B cell (primary cell): ENCODE data around the gene CALN1. TPM values are rescaled to one million over a fixed set of nuclear protein-coding genes. Genes with fewer than 3 reads are reported as not detected.

ENCODE experiments used
- ATAC-seq: fragments of 200-7000 bp; cut with Tn5 transposase; one replicate; pipeline ENCODE4 v1.10.0; 2021; ENCODE audit warnings: low read depth, mild to moderate bottlenecking, moderate number of reproducible peaks, moderate library complexity
- CTCF ChIA-PET: fragments of 350-600 bp; sonication (Branson Sonifier 250); formaldehyde crosslinking; loops from one replicate; lab custom pipeline; 2021; ENCODE audit warnings: antibody characterized with exemption, inconsistent platforms; lab: Charles Lee
- POLR2A ChIA-PET: fragments of 350-600 bp; sonication (Branson Sonifier 250); formaldehyde crosslinking; loops from one replicate; lab custom pipeline; 2021; ENCODE audit warnings: antibody characterized with exemption; lab: Charles Lee
- DNase-seq: peaks from one replicate; pipeline ENCODE4 v3.0.0; 2013
- H2AFZ ChIP-seq: 2 replicates; pipeline ENCODE4 v1.6.1; 2012; ENCODE audit warnings: mild to moderate bottlenecking, low read depth, low read length; ENCODE audit not compliant: insufficient read depth, poor library complexity, severe bottlenecking
- H3K27ac ChIP-seq, 2 donors: 1 replicate in 1 of 2; 2 replicates in 1 of 2; pipeline ENCODE4 v1.5.1; 2012 to 2013; ENCODE audit warnings: low read length in 2 of 2, mild to moderate bottlenecking in 2 of 2, moderate library complexity in 1 of 2
- H3K27me3 ChIP-seq, 4 experiments: fragments of 200-600 bp in 1 of 4; sonication (generic) in 1 of 4; replicated peaks in 1 of 4; 1 replicate in 2 of 4; 2 replicates in 2 of 4; pipeline versions ENCODE4 v1.6.1 to v1.7.0; 2013 to 2016; ENCODE audit warnings: low read length in 3 of 4, mild to moderate bottlenecking in 2 of 4, mixed read lengths in 1 of 4, moderate library complexity in 1 of 4; ENCODE audit not compliant: insufficient read depth in 4 of 4, control insufficient read depth in 3 of 4; ENCODE audit errors: control extremely low read depth in 1 of 4
- H3K36me3 ChIP-seq, 2 experiments: replicated peaks in 1 of 2; 1 replicate in 1 of 2; 2 replicates in 1 of 2; pipeline versions ENCODE4 v1.6.1 to v1.7.1; 2013; ENCODE audit warnings: low read length in 1 of 2; ENCODE audit not compliant: insufficient read depth in 2 of 2, control insufficient read depth in 1 of 2; ENCODE audit errors: control extremely low read depth in 1 of 2, extremely low read depth in 1 of 2
- H3K4me1 ChIP-seq, 2 donors: fragments of 200-600 bp in 1 of 2; sonication (generic) in 1 of 2; 1 replicate in 1 of 2; 2 replicates in 1 of 2; pipeline versions ENCODE4 v1.5.1 to v1.6.1; 2013 to 2017; ENCODE audit warnings: low read length in 2 of 2; ENCODE audit not compliant: control insufficient read depth in 2 of 2, insufficient read depth in 2 of 2
- H3K4me2 ChIP-seq: replicated peaks from 2 replicates; pipeline ENCODE3; 2012; ENCODE audit warnings: mild to moderate bottlenecking, low read depth, low read length; ENCODE audit not compliant: poor library complexity, severe bottlenecking
- H3K4me3 ChIP-seq, 5 experiments: fragments of 200-600 bp in 1 of 5; sonication (generic) in 1 of 5; 1 replicate in 3 of 5; 2 replicates in 2 of 5; pipeline versions ENCODE4 v1.5.1 to v1.7.0; 2011 to 2016; ENCODE audit warnings: low read length in 4 of 5, mild to moderate bottlenecking in 4 of 5, low read depth in 2 of 5, control low read depth in 1 of 5, moderate library complexity in 1 of 5; ENCODE audit not compliant: insufficient read depth in 1 of 5; ENCODE audit errors: control extremely low read depth in 1 of 5, extremely low read depth in 1 of 5
- H3K79me2 ChIP-seq: fragments of 200-600 bp; sonication (generic); one replicate; pipeline ENCODE4 v1.6.0; 2016; ENCODE audit warnings: low read length; ENCODE audit not compliant: control insufficient read depth, insufficient read depth
- H3K9ac ChIP-seq: fragments of 200-600 bp; sonication (generic); 2 replicates; pipeline ENCODE4 v1.6.1; 2017; ENCODE audit warnings: mild to moderate bottlenecking, low read length, moderate library complexity
- H3K9me3 ChIP-seq, 3 donors: one replicate each; pipeline versions ENCODE4 v1.6.1 to v1.7.1; 2013; ENCODE audit warnings: low read length in 2 of 3; ENCODE audit not compliant: control insufficient read depth in 2 of 3, insufficient read depth in 1 of 3; ENCODE audit errors: control extremely low read depth in 1 of 3
- H4K20me1 ChIP-seq: 2 replicates; pipeline ENCODE4 v1.6.0; 2012; ENCODE audit warnings: mild to moderate bottlenecking, low read length; ENCODE audit not compliant: insufficient read depth, control insufficient read depth, poor library complexity, severe bottlenecking
- H3K27ac Mint-ChIP-seq: one replicate; pipeline ENCODE4 v1.8.0; 2021; ENCODE audit warnings: mixed read lengths
- H3K27me3 Mint-ChIP-seq: one replicate; pipeline ENCODE4 v1.8.0; 2021; ENCODE audit warnings: mixed read lengths
- H3K4me1 Mint-ChIP-seq: one replicate; pipeline ENCODE4 v1.8.0; 2021; ENCODE audit warnings: mixed read lengths
- H3K4me3 Mint-ChIP-seq: one replicate; pipeline ENCODE4 v1.8.0; 2021; ENCODE audit warnings: mixed read lengths
- H3K9me3 Mint-ChIP-seq: one replicate; pipeline ENCODE4 v1.8.0; 2022; ENCODE audit warnings: mixed read lengths; ENCODE audit not compliant: insufficient read depth
- EZH2 ChIP-seq: IDR thresholded peaks from 2 replicates; pipeline ENCODE4 v1.6.1; 2012; ENCODE audit warnings: borderline replicate concordance, low read depth, mild to moderate bottlenecking, moderate library complexity, low read length; ENCODE audit not compliant: insufficient read depth, poor library complexity, severe bottlenecking
- WGBS: methylation state at CpG from one replicate; pipeline ENCODE4 v1.1.5; 2013; ENCODE audit warnings: missing lambda C conversion rate; ENCODE audit not compliant: insufficient coverage; 5-methylcytosine and 5-hydroxymethylcytosine counted together
- intact Hi-C: fragments of 100-400 bp; cut with micrococcal nuclease; formaldehyde crosslinking; loops from one replicate; pipeline ENCODE4 v1.10.0; 2022
- polyA plus RNA-seq: library from polyadenylated mRNA; depleted of rRNA; stranded (reverse); fragments of >200 nt; gene quantifications from 2 replicates; pipeline ENCODE4 v1.2.3, GENCODE V29; 2012
- total RNA-seq, 2 donors: library from RNA; stranded (reverse); fragments of 120-200 nt in 1 of 2; gene quantifications; 1 replicate in 1 of 2; 2 replicates in 1 of 2; pipeline versions ENCODE4 v1.2.3 to v1.2.4, GENCODE V29; 2013 to 2022
- TF ChIP-seq, protein P1 (sequence below): fragments of 200-600 bp; IDR thresholded peaks from one replicate; pipeline ENCODE4 v1.8.0; 2022; ENCODE audit warnings: antibody characterized with exemption, mild to moderate bottlenecking

CALN1 gene
- total and polyA plus RNA-seq, 2 donors (not counting 1 experiment from before 2014, with no cell fraction given) = not detected

DNA sequence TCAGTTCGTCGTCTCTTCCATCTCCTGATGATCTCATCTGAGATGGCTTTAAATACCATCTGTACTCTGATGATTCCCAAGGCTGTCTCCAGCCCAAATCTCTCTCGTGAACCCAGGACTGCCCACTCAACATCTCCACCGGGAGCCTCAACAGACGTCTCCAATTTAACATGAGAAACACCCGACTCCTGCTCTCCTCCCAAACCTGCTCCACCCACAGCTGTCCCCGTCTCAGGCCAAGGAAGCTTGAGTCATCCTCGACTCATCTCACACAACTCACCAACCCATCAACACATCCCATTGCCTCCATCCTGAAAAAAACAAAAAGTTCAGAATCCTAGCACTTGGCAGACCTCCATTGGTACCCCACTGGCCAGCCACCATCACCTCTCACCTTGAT, 29.7 kb upstream of the CALN1 start:
- H3K9me3 ChIP-seq = peaks cover 0 to 7% (median 0%) of the 10 kb centered on the region in 3 donors
- no peaks in the 10 kb centered on the region for H3K36me3 ChIP-seq
- no peak overlapping the region for H3K27ac ChIP-seq
- H3K4me2 ChIP-seq = no peak overlapping the region
- intact Hi-C loops = no loop called here
- no peaks in the 10 kb centered on the region for H3K79me2 ChIP-seq
- ATAC-seq (no peak), DNase-seq (no peak)
- H3K9me3 Mint-ChIP-seq = no peaks in the 10 kb centered on the region
- POLR2A ChIA-PET = no interaction called here
- no peaks in the 10 kb centered on the region for H3K4me1 ChIP-seq
- CTCF ChIA-PET = no interaction called here
- H4K20me1 ChIP-seq = no peaks in the 10 kb centered on the region
- TF ChIP-seq EZH2 = no peak
- TF ChIP-seq, protein P1, sequence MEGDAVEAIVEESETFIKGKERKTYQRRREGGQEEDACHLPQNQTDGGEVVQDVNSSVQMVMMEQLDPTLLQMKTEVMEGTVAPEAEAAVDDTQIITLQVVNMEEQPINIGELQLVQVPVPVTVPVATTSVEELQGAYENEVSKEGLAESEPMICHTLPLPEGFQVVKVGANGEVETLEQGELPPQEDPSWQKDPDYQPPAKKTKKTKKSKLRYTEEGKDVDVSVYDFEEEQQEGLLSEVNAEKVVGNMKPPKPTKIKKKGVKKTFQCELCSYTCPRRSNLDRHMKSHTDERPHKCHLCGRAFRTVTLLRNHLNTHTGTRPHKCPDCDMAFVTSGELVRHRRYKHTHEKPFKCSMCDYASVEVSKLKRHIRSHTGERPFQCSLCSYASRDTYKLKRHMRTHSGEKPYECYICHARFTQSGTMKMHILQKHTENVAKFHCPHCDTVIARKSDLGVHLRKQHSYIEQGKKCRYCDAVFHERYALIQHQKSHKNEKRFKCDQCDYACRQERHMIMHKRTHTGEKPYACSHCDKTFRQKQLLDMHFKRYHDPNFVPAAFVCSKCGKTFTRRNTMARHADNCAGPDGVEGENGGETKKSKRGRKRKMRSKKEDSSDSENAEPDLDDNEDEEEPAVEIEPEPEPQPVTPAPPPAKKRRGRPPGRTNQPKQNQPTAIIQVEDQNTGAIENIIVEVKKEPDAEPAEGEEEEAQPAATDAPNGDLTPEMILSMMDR = no peak
- no peak overlapping the region for H2AFZ ChIP-seq
- H3K27me3 Mint-ChIP-seq = peaks cover 10% of the 10 kb centered on the region
- H3K4me3 Mint-ChIP-seq = no peak overlapping the region
- H3K4me3 ChIP-seq = no peak overlapping the region
- WGBS = 95% methylated on average over 8 of the region's 8 CpGs
- no peaks in the 10 kb centered on the region for H3K4me1 Mint-ChIP-seq
- H3K9ac ChIP-seq = no peak overlapping the region
- H3K27ac Mint-ChIP-seq = no peak overlapping the region
- no peaks in the 10 kb centered on the region for H3K27me3 ChIP-seq

DNA sequence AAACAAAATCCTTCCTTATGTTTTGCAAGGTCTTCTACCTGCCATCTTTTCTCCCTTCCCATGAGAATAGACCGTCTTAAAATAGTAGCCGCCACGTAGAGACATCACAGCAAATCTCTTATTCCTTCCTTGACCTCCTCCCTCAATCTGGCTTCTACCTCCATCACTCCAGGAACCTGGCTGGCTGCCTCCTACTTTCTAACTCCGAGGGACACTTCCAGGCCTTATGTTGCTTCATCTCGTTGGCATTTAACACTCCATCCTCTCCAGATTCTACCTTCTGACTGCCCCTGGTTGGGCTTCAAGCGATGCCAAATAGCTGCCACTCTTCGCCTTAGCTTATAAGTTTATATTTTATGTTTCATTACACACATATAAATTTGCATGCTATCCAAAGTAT, 26.4 kb upstream of the CALN1 start:
- H3K9me3 Mint-ChIP-seq = no peaks in the 10 kb centered on the region
- H3K4me2 ChIP-seq = no peak overlapping the region
- H3K36me3 ChIP-seq = no peaks in the 10 kb centered on the region
- H2AFZ ChIP-seq = no peak overlapping the region
- peaks cover 0 to 7% (median 0%) of the 10 kb centered on the region in 3 donors for H3K9me3 ChIP-seq
- no peaks in the 10 kb centered on the region for H3K27me3 ChIP-seq
- CTCF ChIA-PET = no interaction called here
- H3K79me2 ChIP-seq = no peaks in the 10 kb centered on the region
- ATAC-seq = no peak
- 87% methylated on average over 4 of the region's 7 CpGs for WGBS
- TF ChIP-seq, protein P1 = no peak
- no peak for TF ChIP-seq EZH2
- H3K4me3 ChIP-seq = no peak overlapping the region
- POLR2A ChIA-PET = no interaction called here
- no peak overlapping the region for H3K27ac Mint-ChIP-seq
- no peak overlapping the region for H3K9ac ChIP-seq
- intact Hi-C loops = no loop called here
- DNase-seq = no peak
- H3K27ac ChIP-seq = no peak overlapping the region
- peaks cover 7% of the 10 kb centered on the region for H3K27me3 Mint-ChIP-seq
- no peak overlapping the region for H3K4me3 Mint-ChIP-seq
- H3K4me1 Mint-ChIP-seq = no peaks in the 10 kb centered on the region
- no peaks in the 10 kb centered on the region for H4K20me1 ChIP-seq
- H3K4me1 ChIP-seq = no peaks in the 10 kb centered on the region
